ENCODE measurements around the gene KRTAP10-5.
A peak's percentile ranks its signal among the peaks of the same experiment; 100 is the strongest.

KRTAP10-5 gene

DNA sequence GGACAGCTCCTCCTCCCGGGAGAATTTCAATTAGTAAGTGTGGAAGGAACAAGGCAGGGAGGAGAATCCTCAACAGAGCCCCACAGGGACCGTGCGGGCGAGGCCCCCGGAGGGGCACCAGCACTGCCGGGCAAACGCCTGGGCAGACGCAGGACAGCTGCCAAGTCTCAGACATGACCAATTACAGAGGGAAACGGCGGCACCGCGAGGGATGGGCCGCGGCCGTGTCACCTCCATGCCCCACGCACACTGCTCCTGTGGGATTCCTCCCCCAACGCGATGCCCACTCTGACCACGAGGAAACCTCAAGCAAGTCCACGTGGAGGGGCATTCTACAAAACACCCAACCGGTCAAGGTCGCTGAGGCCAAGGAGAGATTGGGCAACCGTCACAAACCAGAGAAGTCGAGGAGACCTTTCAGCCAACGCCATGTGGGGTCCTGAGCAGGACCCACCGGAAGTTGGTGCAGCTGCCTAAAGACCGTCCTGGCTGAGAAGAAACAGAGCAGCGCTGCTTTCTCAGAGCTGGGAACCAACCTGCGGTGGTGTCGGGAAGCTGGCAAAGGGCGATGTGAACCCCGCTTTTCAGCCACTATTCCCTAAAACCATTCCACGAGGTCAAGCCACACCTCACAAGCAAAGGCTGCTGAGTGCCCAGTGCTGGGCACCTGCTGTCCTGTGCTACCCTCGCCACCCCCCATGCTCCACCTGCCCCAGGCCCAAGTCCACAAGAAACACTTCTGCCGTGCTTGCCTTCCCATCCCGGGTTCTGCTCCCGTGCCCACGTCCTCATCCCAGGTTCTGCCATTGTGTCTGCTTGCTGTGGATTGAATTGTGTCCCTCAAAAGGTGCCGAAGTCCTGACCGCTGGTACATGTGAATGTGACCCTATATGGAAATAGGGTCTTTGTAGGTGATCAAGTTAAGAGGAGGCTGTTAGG is 8.3 kb downstream of the KRTAP10-5 start:
- Histone ChIP-seq H3K9ac (ENCODE audit: low read depth, low read length, poor library complexity) (no peak overlapping the region), H2AK5ac (ENCODE audit: low read depth, low read length) (peak overlapping the region; percentile 6), H4K8ac (ENCODE audit: low read depth, low read length) (no peak overlapping the region), H3K14ac (ENCODE audit: low read length) (no peak overlapping the region), H3K4ac (ENCODE audit: low read length) (no peak overlapping the region), H2BK12ac (ENCODE audit: low read length) (no peak overlapping the region), H3K79me1 (ENCODE audit: low read depth, low read length) (no peaks in the 10 kb centered on the region), H2BK120ac (ENCODE audit: low read depth, low read length) (no peak overlapping the region), H3K9me3 (replicated peaks in 1 of 2; ENCODE audit: control insufficient read depth in 2 of 2, insufficient read depth in 1 of 2, low read depth in 1 of 2, low read length in 2 of 2) (peaks cover 8 to 13% of the 10 kb centered on the region in 2 donors), H2BK15ac (ENCODE audit: low read length) (peak overlapping the region; percentile 50), H3K4me3 (ENCODE audit: low read length in 2 of 2) (no peak overlapping the region), H3K36me3 (replicated peaks in 1 of 2; ENCODE audit: control insufficient read depth in 2 of 2, insufficient read depth in 2 of 2, low read length in 2 of 2) (no peaks in the 10 kb centered on the region), H3K23ac (ENCODE audit: low read depth, low read length, poor library complexity) (no peak overlapping the region), H2AFZ (ENCODE audit: low read length) (no peak overlapping the region), H2BK5ac (ENCODE audit: low read length) (no peak overlapping the region), H4K91ac (ENCODE audit: low read depth, low read length, poor library complexity) (no peak overlapping the region), H3K18ac (ENCODE audit: low read length) (peak overlapping the region; percentile 9), H3K27ac (replicated peaks; ENCODE audit: low read length) (no peak overlapping the region), H3K27me3 (ENCODE audit: control insufficient read depth in 3 of 3, insufficient read depth in 3 of 3, low read depth in 1 of 3, low read length in 3 of 3) (no peaks in the 10 kb centered on the region), H3K4me1 (ENCODE audit: control insufficient read depth in 2 of 2, insufficient read depth in 1 of 2, low read depth in 1 of 2, low read length in 2 of 2) (peaks cover 0 to 5% of the 10 kb centered on the region in 2 donors), H3K4me2 (ENCODE audit: insufficient read depth, low read length, poor library complexity, severe bottlenecking) (no peak overlapping the region)
- no peak for DNase-seq (ENCODE audit: low spot score)
- no CpG with 5 or more reads among the region's 40 CpGs for WGBS, 2 donors (ENCODE audit: extremely low coverage in 2 of 2, insufficient read length in 2 of 2, insufficient replicate concordance in 1 of 2)

DNA sequence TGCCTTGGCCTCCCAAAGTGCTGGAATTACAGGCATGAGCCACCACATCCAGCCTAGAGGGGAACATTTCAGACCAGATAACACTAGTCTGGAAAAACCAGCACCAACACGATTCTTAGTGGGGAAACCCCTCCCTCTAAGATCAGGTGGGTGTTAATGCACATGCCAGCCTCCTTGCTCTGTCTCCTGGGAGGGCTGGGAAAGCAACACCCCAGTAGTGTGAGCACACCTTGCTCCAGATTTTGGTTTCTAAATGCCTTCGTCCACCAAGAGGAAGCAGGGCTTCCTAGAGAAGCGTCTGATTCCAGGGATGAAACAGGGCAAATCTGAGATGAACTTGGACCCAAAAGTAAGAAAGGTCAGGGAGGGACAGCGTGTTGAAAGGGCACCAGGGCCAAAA is 9.1 kb downstream of the KRTAP10-5 start:
- Histone ChIP-seq H3K27me3 (ENCODE audit: control insufficient read depth in 3 of 3, insufficient read depth in 3 of 3, low read depth in 1 of 3, low read length in 3 of 3) (no peaks in the 10 kb centered on the region), H2BK12ac (ENCODE audit: low read length) (no peak overlapping the region), H2AFZ (ENCODE audit: low read length) (no peak overlapping the region), H3K4me3 (ENCODE audit: low read length in 2 of 2) (no peak overlapping the region), H3K79me1 (ENCODE audit: low read depth, low read length) (no peaks in the 10 kb centered on the region), H3K27ac (replicated peaks; ENCODE audit: low read length) (no peak overlapping the region), H2BK5ac (ENCODE audit: low read length) (no peak overlapping the region), H3K4me1 (ENCODE audit: control insufficient read depth in 2 of 2, insufficient read depth in 1 of 2, low read depth in 1 of 2, low read length in 2 of 2) (peaks cover 0 to 5% of the 10 kb centered on the region in 2 donors), H3K9me3 (replicated peaks in 1 of 2; ENCODE audit: control insufficient read depth in 2 of 2, insufficient read depth in 1 of 2, low read depth in 1 of 2, low read length in 2 of 2) (peaks cover 5 to 10% of the 10 kb centered on the region in 2 donors), H4K8ac (ENCODE audit: low read depth, low read length) (no peak overlapping the region), H2AK5ac (ENCODE audit: low read depth, low read length) (no peak overlapping the region), H4K91ac (ENCODE audit: low read depth, low read length, poor library complexity) (no peak overlapping the region), H3K14ac (ENCODE audit: low read length) (no peak overlapping the region), H3K36me3 (replicated peaks in 1 of 2; ENCODE audit: control insufficient read depth in 2 of 2, insufficient read depth in 2 of 2, low read length in 2 of 2) (no peaks in the 10 kb centered on the region), H3K23ac (ENCODE audit: low read depth, low read length, poor library complexity) (no peak overlapping the region), H3K4me2 (ENCODE audit: insufficient read depth, low read length, poor library complexity, severe bottlenecking) (no peak overlapping the region), H3K18ac (ENCODE audit: low read length) (no peak overlapping the region), H2BK120ac (ENCODE audit: low read depth, low read length) (no peak overlapping the region), H3K4ac (ENCODE audit: low read length) (no peak overlapping the region), H2BK15ac (ENCODE audit: low read length) (no peak overlapping the region), H3K9ac (ENCODE audit: low read depth, low read length, poor library complexity) (no peak overlapping the region)
- no CpG with 5 or more reads among the region's 4 CpGs for WGBS, 2 donors (ENCODE audit: extremely low coverage in 2 of 2, insufficient read length in 2 of 2, insufficient replicate concordance in 1 of 2)
- no peak for DNase-seq (ENCODE audit: low spot score)

DNA sequence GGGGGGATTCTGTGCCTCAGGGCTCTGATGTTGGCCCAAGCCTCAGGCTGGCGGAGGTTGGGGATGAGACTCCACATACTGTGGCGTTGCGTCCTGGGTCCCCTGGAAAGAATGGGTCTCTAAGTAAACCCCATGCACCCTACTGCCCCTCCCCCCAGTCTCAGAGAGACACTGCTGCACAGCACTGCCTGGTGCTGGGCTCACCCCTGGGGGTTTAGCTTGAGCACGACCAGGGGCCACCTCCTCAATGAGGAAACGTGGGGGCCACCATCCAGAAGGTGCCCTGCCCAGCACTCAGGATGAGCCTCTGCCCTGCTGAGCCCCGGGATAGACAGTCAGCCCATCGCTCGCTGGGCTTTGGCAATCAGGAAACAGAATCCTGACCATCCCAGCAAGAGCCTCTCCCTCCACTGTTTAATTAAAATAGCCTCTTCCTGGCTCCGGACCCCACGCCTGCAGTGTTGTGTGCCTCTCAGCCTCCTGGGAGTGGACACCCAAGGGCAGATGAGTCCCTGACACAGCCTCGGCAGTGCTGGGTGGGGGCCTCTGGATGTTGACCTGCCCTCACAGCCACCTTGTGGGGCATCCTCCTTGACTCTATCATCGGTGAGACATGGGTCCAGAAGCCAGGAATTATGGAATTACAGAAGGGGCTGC is 10.4 kb downstream of the KRTAP10-5 start:
- no peak overlapping the region for H2AFZ ChIP-seq (ENCODE audit: low read length)
- no peaks in the 10 kb centered on the region for H3K27me3 ChIP-seq (ENCODE audit: control insufficient read depth in 3 of 3, insufficient read depth in 3 of 3, low read depth in 1 of 3, low read length in 3 of 3)
- H3K4me1 ChIP-seq (ENCODE audit: control insufficient read depth in 2 of 2, insufficient read depth in 1 of 2, low read depth in 1 of 2, low read length in 2 of 2) = peaks cover 0 to 5% of the 10 kb centered on the region in 2 donors
- H4K8ac ChIP-seq (ENCODE audit: low read depth, low read length) = no peak overlapping the region
- H3K36me3 ChIP-seq (replicated peaks in 1 of 2; ENCODE audit: control insufficient read depth in 2 of 2, insufficient read depth in 2 of 2, low read length in 2 of 2) = no peaks in the 10 kb centered on the region
- H2BK15ac ChIP-seq (ENCODE audit: low read length) = no peak overlapping the region
- H3K27ac ChIP-seq (replicated peaks; ENCODE audit: low read length) = no peak overlapping the region
- peak overlapping the region; percentile 35 for H3K18ac ChIP-seq (ENCODE audit: low read length)
- H3K14ac ChIP-seq (ENCODE audit: low read length) = no peak overlapping the region
- peaks cover 4 to 10% of the 10 kb centered on the region in 2 donors for H3K9me3 ChIP-seq (replicated peaks in 1 of 2; ENCODE audit: control insufficient read depth in 2 of 2, insufficient read depth in 1 of 2, low read depth in 1 of 2, low read length in 2 of 2)
- no peak overlapping the region for H3K23ac ChIP-seq (ENCODE audit: low read depth, low read length, poor library complexity)
- H3K4ac ChIP-seq (ENCODE audit: low read length) = no peak overlapping the region
- H3K4me2 ChIP-seq (ENCODE audit: insufficient read depth, low read length, poor library complexity, severe bottlenecking) = no peak overlapping the region
- H2BK12ac ChIP-seq (ENCODE audit: low read length) = no peak overlapping the region
- H3K79me1 ChIP-seq (ENCODE audit: low read depth, low read length) = no peaks in the 10 kb centered on the region
- H3K4me3 ChIP-seq (ENCODE audit: low read length in 2 of 2) = peak overlapping the region in 1 of 2 donors; percentile 24
- no CpG with 5 or more reads among the region's 12 CpGs for WGBS, 2 donors (ENCODE audit: extremely low coverage in 2 of 2, insufficient read length in 2 of 2, insufficient replicate concordance in 1 of 2)
- no peak for DNase-seq (ENCODE audit: low spot score)
- H3K9ac ChIP-seq (ENCODE audit: low read depth, low read length, poor library complexity) = no peak overlapping the region
- H2AK5ac ChIP-seq (ENCODE audit: low read depth, low read length) = peak overlapping the region; percentile 60
- no peak overlapping the region for H2BK120ac ChIP-seq (ENCODE audit: low read depth, low read length)
- H2BK5ac ChIP-seq (ENCODE audit: low read length) = no peak overlapping the region
- no peak overlapping the region for H4K91ac ChIP-seq (ENCODE audit: low read depth, low read length, poor library complexity)

Measured in neuronal stem cell (in vitro differentiated cells).